ENCODE results near the gene KCTD5.

KCTD5 gene

DNA sequence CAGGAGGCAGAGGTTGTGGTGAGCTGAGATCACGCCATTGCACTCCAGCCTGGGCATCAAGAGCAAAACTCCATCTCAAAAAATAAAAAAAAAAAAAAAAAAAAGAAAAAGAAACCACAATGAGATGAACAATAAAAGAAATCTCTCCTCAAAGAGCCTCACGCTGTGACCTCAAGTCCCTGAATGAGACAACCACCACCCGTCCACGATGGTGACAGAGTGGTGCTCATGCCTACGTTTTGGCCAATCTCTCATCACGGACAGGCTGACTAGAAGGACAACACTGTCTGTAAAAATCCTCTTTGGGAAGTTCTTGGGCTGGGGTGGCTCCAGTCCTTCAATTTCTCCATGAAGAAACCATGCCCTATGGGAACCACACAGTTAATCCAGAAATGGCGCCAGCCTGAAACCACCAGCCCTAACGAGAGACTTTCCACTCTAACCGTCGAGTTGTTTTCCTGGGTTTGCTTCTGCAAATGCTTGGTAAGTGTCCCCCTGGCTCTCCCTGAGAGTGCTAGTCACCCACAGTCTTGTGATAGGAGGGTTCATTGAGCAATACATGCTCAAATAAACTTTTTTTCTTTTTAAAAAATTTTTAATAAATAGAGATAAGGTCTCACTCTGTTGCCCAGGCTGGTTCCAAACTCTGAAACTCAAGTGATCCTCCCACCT lies 52.7 kb downstream of the KCTD5 start:
- no peak for DNase-seq (ENCODE audit: extremely low read depth, low read depth)
- no peak overlapping the region for H3K4me3 ChIP-seq (replicated peaks; ENCODE audit: low read depth, low read length)
- TF ChIP-seq, protein P1, sequence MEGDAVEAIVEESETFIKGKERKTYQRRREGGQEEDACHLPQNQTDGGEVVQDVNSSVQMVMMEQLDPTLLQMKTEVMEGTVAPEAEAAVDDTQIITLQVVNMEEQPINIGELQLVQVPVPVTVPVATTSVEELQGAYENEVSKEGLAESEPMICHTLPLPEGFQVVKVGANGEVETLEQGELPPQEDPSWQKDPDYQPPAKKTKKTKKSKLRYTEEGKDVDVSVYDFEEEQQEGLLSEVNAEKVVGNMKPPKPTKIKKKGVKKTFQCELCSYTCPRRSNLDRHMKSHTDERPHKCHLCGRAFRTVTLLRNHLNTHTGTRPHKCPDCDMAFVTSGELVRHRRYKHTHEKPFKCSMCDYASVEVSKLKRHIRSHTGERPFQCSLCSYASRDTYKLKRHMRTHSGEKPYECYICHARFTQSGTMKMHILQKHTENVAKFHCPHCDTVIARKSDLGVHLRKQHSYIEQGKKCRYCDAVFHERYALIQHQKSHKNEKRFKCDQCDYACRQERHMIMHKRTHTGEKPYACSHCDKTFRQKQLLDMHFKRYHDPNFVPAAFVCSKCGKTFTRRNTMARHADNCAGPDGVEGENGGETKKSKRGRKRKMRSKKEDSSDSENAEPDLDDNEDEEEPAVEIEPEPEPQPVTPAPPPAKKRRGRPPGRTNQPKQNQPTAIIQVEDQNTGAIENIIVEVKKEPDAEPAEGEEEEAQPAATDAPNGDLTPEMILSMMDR (IDR thresholded peaks at IDR 0.05; ENCODE audit: low read depth, low read length, missing control alignments): no peak

DNA sequence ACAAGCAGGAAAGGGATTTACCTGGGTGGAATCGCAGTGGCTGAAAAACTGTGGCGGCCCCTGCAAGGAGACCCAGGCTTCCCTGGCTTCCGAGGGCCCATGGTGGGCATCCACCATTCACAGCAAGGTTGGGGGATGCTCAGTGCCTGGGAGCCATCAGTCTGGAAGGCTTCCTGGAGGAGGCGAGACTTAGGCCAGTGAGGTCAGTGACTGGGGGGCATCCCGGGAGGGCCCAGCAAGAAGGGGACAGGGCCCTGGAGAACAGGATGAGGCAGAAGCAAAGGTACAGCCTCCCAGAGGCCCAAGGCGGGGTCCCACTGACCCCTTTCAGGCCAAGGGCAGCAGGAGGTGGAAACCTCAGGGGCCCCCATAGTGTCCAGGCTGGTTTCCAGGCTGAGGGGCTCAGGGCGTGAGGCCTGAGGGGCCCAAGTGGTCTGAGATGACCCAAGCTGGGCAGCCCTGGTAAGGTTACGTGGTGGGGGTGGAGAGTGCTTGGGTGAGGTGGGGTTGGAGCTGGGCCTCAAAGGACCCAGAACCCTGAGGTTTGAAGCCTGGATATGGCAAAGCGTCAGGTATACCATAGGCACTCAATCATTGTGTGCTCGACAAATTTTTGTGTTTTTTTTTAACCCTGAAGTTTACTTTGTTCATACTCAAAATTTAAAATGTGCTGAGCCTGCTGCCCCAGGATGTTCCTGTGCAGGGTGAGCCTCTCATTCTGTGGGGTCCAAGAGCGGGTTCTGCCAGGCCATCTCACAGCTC lies 54.3 kb downstream of the KCTD5 start:
- no peak overlapping the region for H3K4me3 ChIP-seq (replicated peaks; ENCODE audit: low read depth, low read length)
- TF ChIP-seq, protein P1 (IDR thresholded peaks at IDR 0.05; ENCODE audit: low read depth, low read length, missing control alignments): no peak
- DNase-seq (ENCODE audit: extremely low read depth, low read depth): no peak

DNA sequence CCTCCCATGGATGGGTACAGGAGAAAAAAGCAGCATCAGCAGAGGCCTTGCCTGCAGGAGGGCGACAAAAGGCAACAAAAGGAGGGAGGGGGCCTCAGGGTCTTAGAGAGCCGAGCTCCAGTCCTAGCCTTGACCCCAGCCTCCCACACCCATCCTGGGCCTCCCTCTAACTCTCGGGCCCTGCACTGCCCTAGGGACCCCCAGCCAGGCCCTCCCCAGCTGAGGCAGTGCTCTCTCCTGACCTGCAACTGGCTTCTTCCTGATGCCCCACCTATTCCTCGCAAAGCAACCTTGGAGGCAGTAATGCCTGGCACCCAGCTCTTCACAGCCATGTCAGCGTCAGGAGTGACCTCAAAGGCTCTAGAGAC lies 54.9 kb downstream of the KCTD5 start:
- no peak overlapping the region for H3K4me3 ChIP-seq (replicated peaks; ENCODE audit: low read depth, low read length)
- DNase-seq (ENCODE audit: extremely low read depth, low read depth): no peak
- TF ChIP-seq, protein P1 (IDR thresholded peaks at IDR 0.05; ENCODE audit: low read depth, low read length, missing control alignments): no peak

DNA sequence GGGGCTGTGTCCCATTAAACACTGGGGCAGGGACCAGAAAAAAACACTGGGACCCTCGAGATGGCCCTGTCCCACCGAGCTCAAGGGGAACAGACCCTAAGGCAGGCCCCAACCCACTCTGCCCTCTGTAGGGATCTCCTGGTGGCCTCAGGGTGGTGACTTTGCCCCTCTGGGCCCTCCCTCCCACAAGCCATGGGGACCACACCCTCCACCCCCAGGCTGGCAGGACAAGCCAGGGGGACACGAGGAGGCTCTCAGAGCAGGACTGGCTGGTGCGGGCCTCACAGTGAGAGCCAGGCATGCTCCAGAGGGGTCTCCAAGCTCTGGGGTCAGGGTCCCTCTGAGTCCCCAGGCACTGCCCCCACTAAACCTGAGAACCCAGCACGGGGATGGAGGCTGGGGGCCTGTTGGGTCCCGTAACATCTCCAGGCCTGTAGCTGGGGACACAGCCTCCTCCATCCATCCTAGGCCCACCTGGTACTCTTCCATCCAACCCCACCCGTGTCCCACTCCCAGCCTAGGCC lies 55.6 kb downstream of the KCTD5 start:
- no peak for DNase-seq (ENCODE audit: extremely low read depth, low read depth)
- no peak overlapping the region for H3K4me3 ChIP-seq (replicated peaks; ENCODE audit: low read depth, low read length)
- TF ChIP-seq, protein P1 (IDR thresholded peaks at IDR 0.05; ENCODE audit: low read depth, low read length, missing control alignments): no peak

DNA sequence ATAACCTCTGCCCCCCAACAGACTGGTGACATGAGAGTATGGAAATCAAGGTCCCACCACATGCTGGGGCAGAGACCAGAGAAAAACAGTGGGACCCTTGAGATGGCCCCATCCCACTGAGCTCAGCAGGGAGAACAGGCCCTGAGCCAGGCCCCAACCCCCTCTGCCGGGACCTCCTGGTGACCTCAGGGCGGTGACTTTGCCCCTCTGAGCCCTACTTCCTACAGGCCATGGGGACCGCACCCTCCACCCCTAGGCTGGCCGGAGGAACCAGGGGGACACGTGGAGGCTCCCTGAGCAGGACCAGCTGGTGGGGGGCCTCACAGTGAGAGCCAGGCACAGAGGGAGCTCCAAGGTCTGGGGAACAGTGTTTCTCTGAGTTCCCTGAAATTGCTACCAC lies 56.3 kb downstream of the KCTD5 start:
- DNase-seq (ENCODE audit: extremely low read depth, low read depth): no peak
- no peak overlapping the region for H3K4me3 ChIP-seq (replicated peaks; ENCODE audit: low read depth, low read length)
- TF ChIP-seq, protein P1 (IDR thresholded peaks at IDR 0.05; ENCODE audit: low read depth, low read length, missing control alignments): no peak

DNA sequence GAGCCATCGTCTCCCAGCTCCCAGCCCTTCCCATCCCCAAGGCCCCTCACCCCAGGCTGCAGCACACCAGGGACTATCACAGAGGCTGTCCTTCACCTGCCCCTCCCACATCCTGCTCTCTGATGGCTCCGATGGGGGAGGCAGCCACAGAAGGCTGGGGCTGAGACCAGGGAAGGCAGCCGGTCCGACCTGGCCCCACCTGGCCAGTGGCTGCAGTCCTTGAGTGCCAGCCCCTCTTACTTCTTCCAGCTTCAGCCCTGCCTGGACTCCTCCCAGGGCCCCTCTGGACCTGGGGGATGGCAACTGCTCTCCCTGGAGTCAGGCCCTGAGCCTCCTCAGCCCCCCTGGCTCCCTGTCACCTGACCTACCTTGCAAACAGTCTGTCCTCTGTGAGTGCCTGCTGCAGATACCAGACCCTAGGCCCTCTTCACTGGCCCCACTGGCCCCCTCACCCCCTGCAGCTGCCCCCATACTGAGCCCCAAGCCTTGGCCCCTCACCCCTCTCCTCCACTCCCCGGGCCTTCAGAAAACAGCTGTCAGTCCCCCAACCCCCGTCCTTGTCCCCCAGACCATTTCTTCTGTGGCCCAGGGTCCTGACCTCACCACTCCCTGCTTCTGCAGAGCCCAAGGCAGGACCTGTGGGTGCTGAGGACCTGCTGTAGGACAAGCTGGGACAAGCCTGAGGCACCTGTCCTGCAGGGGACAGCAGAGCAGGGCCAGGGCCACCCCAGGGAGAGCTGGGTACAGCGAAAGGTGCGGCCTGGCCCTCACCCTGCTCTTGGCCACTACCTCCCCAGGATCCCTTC lies 57.5 kb downstream of the KCTD5 start:
- DNase-seq (ENCODE audit: extremely low read depth, low read depth): no peak
- TF ChIP-seq, protein P1 (IDR thresholded peaks at IDR 0.05; ENCODE audit: low read depth, low read length, missing control alignments): no peak
- H3K4me3 ChIP-seq (replicated peaks; ENCODE audit: low read depth, low read length): no peak overlapping the region

All from HFF-Myc (cell line).